Bronchial epithelial cell (primary cell): ENCODE measurements around the gene TASP1. TPM values are rescaled to one million over a fixed set of nuclear protein-coding genes. Genes with fewer than 3 reads are reported as not detected.

Source experiments
- DNase-seq: peaks from one replicate; pipeline ENCODE4 v3.0.0-alpha.2; 2010; ENCODE audit warnings: low read depth
- FAIRE-seq: peaks from 2 replicates; lab custom pipeline; 2011; peaks lifted over from hg19 to GRCh38; lab: Jason Lieb, UNC
- H3K27me3 ChIP-seq: 2 replicates; pipeline ENCODE4 v1.5.1; 2011; ENCODE audit warnings: low read length; ENCODE audit not compliant: control insufficient read depth, insufficient read depth
- H3K36me3 ChIP-seq: 2 replicates; pipeline ENCODE4 v1.5.1; 2011; ENCODE audit warnings: low read length; ENCODE audit not compliant: control insufficient read depth, insufficient read depth
- H3K4me3 ChIP-seq: 2 replicates; pipeline ENCODE4 v1.5.1; 2011; ENCODE audit warnings: mild to moderate bottlenecking, low read depth, low read length, control low read depth
- CTCF ChIP-seq: IDR thresholded peaks from 2 replicates; pipeline ENCODE4 v1.5.1; 2011; ENCODE audit warnings: mild to moderate bottlenecking, moderate library complexity, low read length, control low read depth, inconsistent platforms; ENCODE audit not compliant: insufficient read depth, severe bottlenecking
- total RNA-seq: library from RNA; depleted of rRNA; stranded (reverse); fragments of >200 nt; gene quantifications from 2 replicates; pipeline ENCODE4 v1.2.1, GENCODE V29; 2014

Gene TASP1
- total RNA-seq, 1 donor from 2014 or later, result 18.7 TPM

- DNase-seq (no peak), FAIRE-seq (no peak)
- Histone ChIP-seq H3K36me3 (no peaks in the 10 kb centered on the region), H3K27me3 (no peaks in the 10 kb centered on the region), H3K4me3 (no peak overlapping the region)
- TF ChIP-seq CTCF, result no peak
Observed at GRCh38 chr20:13396826-13397225, 241.9 kb downstream of the TASP1 start.

GRCh38 chr20:13396022-13396421, 242.7 kb downstream of the TASP1 start:
- DNase-seq (no peak), FAIRE-seq (no peak)
- H3K27me3 ChIP-seq, result no peaks in the 10 kb centered on the region

GRCh38 chr20:13395232-13395631, 243.5 kb downstream of the TASP1 start:
- no peak for TF ChIP-seq CTCF
- DNase-seq (no peak), FAIRE-seq (no peak)
- Histone ChIP-seq H3K4me3 (no peak overlapping the region), H3K36me3 (peaks cover 2% of the 10 kb centered on the region), H3K27me3 (no peaks in the 10 kb centered on the region)

More at GRCh38 chr20:13396022-13396421, 242.7 kb downstream of the TASP1 start:
- Histone ChIP-seq H3K4me3 (no peak overlapping the region), H3K36me3 (peaks cover 2% of the 10 kb centered on the region)
- TF ChIP-seq CTCF, result no peak

GRCh38 chr20:13392391-13392790, 246.3 kb downstream of the TASP1 start:
- Histone ChIP-seq H3K36me3 (peaks cover 4% of the 10 kb centered on the region), H3K27me3 (no peaks in the 10 kb centered on the region), H3K4me3 (no peak overlapping the region)
- TF ChIP-seq CTCF, result no peak
- no peak for DNase-seq
- no peak for FAIRE-seq

- Histone ChIP-seq H3K4me3 (no peak overlapping the region), H3K36me3 (peaks cover 4% of the 10 kb centered on the region), H3K27me3 (no peaks in the 10 kb centered on the region)
- no peak for TF ChIP-seq CTCF
- DNase-seq (no peak), FAIRE-seq (no peak)
Observed at GRCh38 chr20:13389115-13389514, 249.6 kb downstream of the TASP1 start.

GRCh38 chr20:13384132-13384531, 254.6 kb downstream of the TASP1 start:
- no peaks in the 10 kb centered on the region for H3K27me3 ChIP-seq
- no peak for FAIRE-seq
- TF ChIP-seq CTCF, result no peak

More at GRCh38 chr20:13384132-13384531, 254.6 kb downstream of the TASP1 start:
- no peak overlapping the region for H3K4me3 ChIP-seq
- peaks cover 2% of the 10 kb centered on the region for H3K36me3 ChIP-seq
- no peak for DNase-seq
